ENCODE results near the gene BLTP3A.
A peak's percentile ranks its signal among the peaks of the same experiment; 100 is the strongest.
"Not testable (repeated sequence)": the region's sequence is repeated elsewhere in the genome, so short reads cannot be mapped to it uniquely, and the experiment has no call there.

The BLTP3A gene

GRCh38 chr6:34791701-34792604 lies at the start of gene BLTP3A:
BLTP3A (plus strand) TSS chr6:34792083; CDS start chr6:34792251, 168 bp downstream.
- peaks cover 22% of the 10 kb centered on the region for H3K4me1 Mint-ChIP-seq
- peak within 1 kb of the TSS; percentile 97 for H3K27ac Mint-ChIP-seq
- no peaks in the 10 kb centered on the region for H3K27me3 Mint-ChIP-seq
- H3K9me3 Mint-ChIP-seq = no peaks in the 10 kb centered on the region
- H3K4me3 Mint-ChIP-seq = peak within 1 kb of the TSS; percentile 97
- ATAC-seq (peak; percentile 89), DNase-seq (peak; percentile 79)
- H3K36me3 Mint-ChIP-seq (ENCODE audit: low read depth) = no peaks in the 10 kb centered on the region

- no peak for ATAC-seq
- no peak for DNase-seq
- no peak overlapping the region for H3K27ac Mint-ChIP-seq
- peaks cover 11% of the 10 kb centered on the region for H3K4me1 Mint-ChIP-seq
- no peaks in the 10 kb centered on the region for H3K36me3 Mint-ChIP-seq (ENCODE audit: low read depth)
- H3K27me3 Mint-ChIP-seq = peaks cover 1% of the 10 kb centered on the region
- no peaks in the 10 kb centered on the region for H3K9me3 Mint-ChIP-seq
- H3K4me3 Mint-ChIP-seq = no peak overlapping the region
Observed at GRCh38 chr6:34742094-34742493, 49.8 kb upstream of the BLTP3A start.

GRCh38 chr6:34743625-34744293 lies 48.1 kb upstream of the BLTP3A start:
- no peak overlapping the region for H3K27ac Mint-ChIP-seq
- no peak for DNase-seq
- peaks cover 7% of the 10 kb centered on the region for H3K4me1 Mint-ChIP-seq
- peaks cover 1% of the 10 kb centered on the region for H3K27me3 Mint-ChIP-seq
- H3K4me3 Mint-ChIP-seq = no peak overlapping the region
- no peaks in the 10 kb centered on the region for H3K36me3 Mint-ChIP-seq (ENCODE audit: low read depth)
- no peaks in the 10 kb centered on the region for H3K9me3 Mint-ChIP-seq
- ATAC-seq = no peak

GRCh38 chr6:34744294-34744647 lies 47.6 kb upstream of the BLTP3A start:
- not testable (repeated sequence) for H3K4me1 Mint-ChIP-seq; H3K27ac Mint-ChIP-seq; H3K36me3 Mint-ChIP-seq (ENCODE audit: low read depth); H3K4me3 Mint-ChIP-seq; DNase-seq; ATAC-seq; H3K27me3 Mint-ChIP-seq; H3K9me3 Mint-ChIP-seq

GRCh38 chr6:34745277-34746103 lies 46.4 kb upstream of the BLTP3A start:
- Mint-ChIP-seq H3K4me3 (no peak overlapping the region), H3K27ac (peak overlapping the region; percentile 2), H3K27me3 (no peaks in the 10 kb centered on the region), H3K36me3 (ENCODE audit: low read depth) (no peaks in the 10 kb centered on the region), H3K4me1 (peaks cover 7% of the 10 kb centered on the region), H3K9me3 (no peaks in the 10 kb centered on the region)
- peak; percentile 78 for ATAC-seq
- peak; percentile 11 for DNase-seq

- no peak for ATAC-seq
- Mint-ChIP-seq H3K27ac (no peak overlapping the region), H3K4me1 (peaks cover 7% of the 10 kb centered on the region), H3K4me3 (no peak overlapping the region), H3K9me3 (no peaks in the 10 kb centered on the region), H3K27me3 (no peaks in the 10 kb centered on the region), H3K36me3 (ENCODE audit: low read depth) (no peaks in the 10 kb centered on the region)
- no peak for DNase-seq
Observed at GRCh38 chr6:34746104-34746846, 45.6 kb upstream of the BLTP3A start.

GRCh38 chr6:34748757-34749156 lies 43.1 kb upstream of the BLTP3A start:
- ATAC-seq (no peak), DNase-seq (no peak)
- Mint-ChIP-seq H3K9me3 (no peaks in the 10 kb centered on the region), H3K4me1 (peaks cover 7% of the 10 kb centered on the region), H3K4me3 (no peak overlapping the region), H3K27ac (no peak overlapping the region), H3K36me3 (ENCODE audit: low read depth) (no peaks in the 10 kb centered on the region), H3K27me3 (no peaks in the 10 kb centered on the region)

GRCh38 chr6:34756513-34756856 lies 35.4 kb upstream of the BLTP3A start:
- not testable (repeated sequence) for H3K36me3 Mint-ChIP-seq (ENCODE audit: low read depth); H3K4me3 Mint-ChIP-seq
- H3K4me1 Mint-ChIP-seq = peaks cover 16% of the 10 kb centered on the region

GRCh38 chr6:34757687-34758274 lies 34.1 kb upstream of the BLTP3A start:
- Mint-ChIP-seq H3K27ac (no peak overlapping the region), H3K36me3 (ENCODE audit: low read depth) (peaks cover 12% of the 10 kb centered on the region), H3K27me3 (no peaks in the 10 kb centered on the region), H3K4me1 (peaks cover 16% of the 10 kb centered on the region), H3K4me3 (no peak overlapping the region), H3K9me3 (no peaks in the 10 kb centered on the region)
- DNase-seq (no peak), ATAC-seq (no peak)

More at GRCh38 chr6:34756513-34756856, 35.4 kb upstream of the BLTP3A start:
- not testable (repeated sequence) for H3K9me3 Mint-ChIP-seq, H3K27ac Mint-ChIP-seq, H3K27me3 Mint-ChIP-seq
- DNase-seq (peak; percentile 46), ATAC-seq (peak; percentile 62)

GRCh38 chr6:34760108-34760507 lies 31.8 kb upstream of the BLTP3A start:
- Mint-ChIP-seq H3K36me3 (ENCODE audit: low read depth) (peaks cover 20% of the 10 kb centered on the region), H3K9me3 (no peaks in the 10 kb centered on the region), H3K27me3 (no peaks in the 10 kb centered on the region), H3K4me1 (peaks cover 18% of the 10 kb centered on the region), H3K4me3 (no peak overlapping the region), H3K27ac (no peak overlapping the region)
- no peak for ATAC-seq
- no peak for DNase-seq

- H3K27ac Mint-ChIP-seq, H3K9me3 Mint-ChIP-seq, ATAC-seq, H3K27me3 Mint-ChIP-seq, H3K4me3 Mint-ChIP-seq, DNase-seq: not testable (repeated sequence)
- Mint-ChIP-seq H3K4me1 (peaks cover 13% of the 10 kb centered on the region), H3K36me3 (ENCODE audit: low read depth) (peaks cover 30% of the 10 kb centered on the region)
Observed at GRCh38 chr6:34761681-34762080, 30.2 kb upstream of the BLTP3A start.

- Mint-ChIP-seq H3K4me1 (peaks cover 23% of the 10 kb centered on the region), H3K27ac (no peak overlapping the region), H3K27me3 (no peaks in the 10 kb centered on the region), H3K4me3 (no peak overlapping the region), H3K36me3 (ENCODE audit: low read depth) (peaks cover 69% of the 10 kb centered on the region), H3K9me3 (no peaks in the 10 kb centered on the region)
- DNase-seq (no peak), ATAC-seq (no peak)
Observed at GRCh38 chr6:34768148-34768547, 23.7 kb upstream of the BLTP3A start.

GRCh38 chr6:34771727-34772126 lies 20.2 kb upstream of the BLTP3A start:
- H3K4me3 Mint-ChIP-seq = no peak overlapping the region
- ATAC-seq = peak; percentile 15
- peaks cover 21% of the 10 kb centered on the region for H3K4me1 Mint-ChIP-seq
- H3K36me3 Mint-ChIP-seq (ENCODE audit: low read depth) = peaks cover 76% of the 10 kb centered on the region
- H3K9me3 Mint-ChIP-seq = no peaks in the 10 kb centered on the region
- H3K27ac Mint-ChIP-seq = no peak overlapping the region
- H3K27me3 Mint-ChIP-seq = no peaks in the 10 kb centered on the region
- no peak for DNase-seq

GRCh38 chr6:34772940-34773339 lies 18.9 kb upstream of the BLTP3A start:
- Mint-ChIP-seq H3K27me3 (no peaks in the 10 kb centered on the region), H3K4me3 (no peak overlapping the region), H3K27ac (no peak overlapping the region), H3K9me3 (no peaks in the 10 kb centered on the region), H3K36me3 (ENCODE audit: low read depth) (peaks cover 65% of the 10 kb centered on the region), H3K4me1 (peaks cover 21% of the 10 kb centered on the region)
- DNase-seq (no peak), ATAC-seq (no peak)
